ENCODE data around the gene CCNK.

CCNK gene

DNA sequence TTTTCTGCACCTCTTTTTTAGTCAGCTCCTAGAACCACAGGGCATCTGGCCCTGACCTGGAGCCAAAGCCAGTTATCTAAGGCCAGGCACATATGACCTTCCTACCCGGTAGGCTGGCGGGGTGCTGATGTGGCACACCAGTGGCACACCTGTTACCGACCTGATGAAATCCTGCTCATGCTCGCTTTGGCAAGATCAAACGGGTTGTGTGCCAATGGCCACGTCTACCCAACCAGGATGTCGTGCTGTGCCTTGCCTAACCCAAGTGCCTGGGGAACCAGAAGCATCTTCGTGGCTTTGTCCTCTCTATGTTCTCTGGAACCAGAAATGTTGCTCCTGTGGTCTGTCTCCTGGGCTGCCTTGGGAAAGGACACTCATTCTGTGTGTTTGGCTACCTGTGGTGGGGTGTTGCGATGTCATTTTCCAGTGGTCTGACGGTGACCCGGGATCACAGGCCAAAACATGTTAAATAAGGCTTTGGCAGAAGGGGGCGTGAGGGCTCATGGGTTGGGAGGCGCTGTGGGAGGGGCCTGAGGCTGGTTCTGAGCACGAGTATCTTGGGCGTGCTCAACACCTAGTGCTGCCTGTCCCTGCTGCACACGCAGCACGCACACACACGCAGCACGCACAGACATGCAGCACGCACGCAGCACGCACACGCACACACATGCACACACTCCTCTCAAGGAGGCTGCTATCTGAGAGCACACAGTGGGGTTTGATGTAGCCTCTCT is 27.9 kb downstream of the CCNK start:
- DNase-seq: peak; percentile 60
- Histone ChIP-seq H3K9me3 (ENCODE audit: severe bottlenecking) (no peaks in the 10 kb centered on the region), H3K36me3 (peaks cover 86% of the 10 kb centered on the region), H3K4me3 (ENCODE audit: low read depth, low read length) (no peak overlapping the region), H3K27ac (peak overlapping the region; percentile 33), H3K27me3 (ENCODE audit: insufficient read depth, low read depth, severe bottlenecking) (no peaks in the 10 kb centered on the region)
- peak; percentile 21; the same call in 1 of the 2 replicates for TF ChIP-seq CTCF (IDR thresholded peaks at IDR 0.05; ENCODE audit: low read depth, low read length)

- no peak overlapping the region for H3K4me3 ChIP-seq (ENCODE audit: low read depth, low read length)
- no peak for TF ChIP-seq CTCF (IDR thresholded peaks at IDR 0.05; ENCODE audit: low read depth, low read length)
- H3K9me3 ChIP-seq (ENCODE audit: severe bottlenecking): no peaks in the 10 kb centered on the region
- H3K27me3 ChIP-seq (ENCODE audit: insufficient read depth, low read depth, severe bottlenecking): no peaks in the 10 kb centered on the region
- H3K36me3 ChIP-seq: peaks cover 89% of the 10 kb centered on the region
- peak overlapping the region; percentile 33 for H3K27ac ChIP-seq
- DNase-seq: no peak
Measured at GRCh38 chr14:99509871-99510555, 28.8 kb downstream of the CCNK start.

DNA sequence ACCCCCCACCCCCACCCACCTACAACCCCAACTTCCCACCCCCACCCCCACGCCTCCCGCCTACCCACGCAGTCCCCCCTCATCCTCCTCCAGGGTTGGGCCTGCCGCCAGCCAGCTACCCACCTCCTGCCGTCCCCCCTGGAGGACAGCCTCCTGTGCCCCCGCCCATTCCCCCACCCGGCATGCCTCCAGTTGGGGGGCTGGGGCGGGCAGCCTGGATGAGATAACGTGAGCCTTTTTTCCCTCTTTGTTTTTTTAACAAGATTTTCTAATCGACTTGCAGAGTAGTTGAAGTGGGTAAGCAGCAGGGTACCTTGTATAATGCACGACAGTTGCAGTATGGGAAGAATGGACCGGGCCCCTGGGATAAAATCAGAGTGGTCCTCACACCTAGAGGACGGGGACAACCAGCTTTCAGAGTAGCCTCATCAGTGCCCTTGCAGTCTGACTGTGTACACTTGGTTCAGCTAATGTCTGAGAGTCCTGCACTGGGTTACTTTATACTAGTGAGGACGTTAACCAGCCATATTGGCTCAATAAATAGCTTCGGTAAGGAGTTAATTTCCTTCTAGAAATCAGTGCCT is 29.4 kb downstream of the CCNK start:
- Histone ChIP-seq H3K9me3 (ENCODE audit: severe bottlenecking) (no peaks in the 10 kb centered on the region), H3K27me3 (ENCODE audit: insufficient read depth, low read depth, severe bottlenecking) (no peaks in the 10 kb centered on the region), H3K36me3 (peaks cover 89% of the 10 kb centered on the region), H3K27ac (no peak overlapping the region), H3K4me3 (ENCODE audit: low read depth, low read length) (no peak overlapping the region)
- DNase-seq: no peak
- TF ChIP-seq CTCF (IDR thresholded peaks at IDR 0.05; ENCODE audit: low read depth, low read length): no peak

- H3K4me3 ChIP-seq (ENCODE audit: low read depth, low read length): no peak overlapping the region
- TF ChIP-seq CTCF (IDR thresholded peaks at IDR 0.05; ENCODE audit: low read depth, low read length): no peak
- peaks cover 89% of the 10 kb centered on the region for H3K36me3 ChIP-seq
- no peaks in the 10 kb centered on the region for H3K27me3 ChIP-seq (ENCODE audit: insufficient read depth, low read depth, severe bottlenecking)
- no peaks in the 10 kb centered on the region for H3K9me3 ChIP-seq (ENCODE audit: severe bottlenecking)
- no peak for DNase-seq
- peak overlapping the region; percentile 26; the same call in 1 of the 2 replicates for H3K27ac ChIP-seq
Measured at GRCh38 chr14:99511421-99512109, 30.4 kb downstream of the CCNK start.

GRCh38 chr14:99512110-99512449 is 30.9 kb downstream of the CCNK start:
- Histone ChIP-seq H3K4me3 (ENCODE audit: low read depth, low read length) (no peak overlapping the region), H3K9me3 (ENCODE audit: severe bottlenecking) (no peaks in the 10 kb centered on the region), H3K27me3 (ENCODE audit: insufficient read depth, low read depth, severe bottlenecking) (no peaks in the 10 kb centered on the region), H3K36me3 (peaks cover 88% of the 10 kb centered on the region), H3K27ac (no peak overlapping the region)
- TF ChIP-seq CTCF (IDR thresholded peaks at IDR 0.05; ENCODE audit: low read depth, low read length): no peak
- no peak for DNase-seq

Data from WERI-Rb-1 (cell line).